Measurements from ENCODE around the gene IFT25. TPM values are rescaled to one million over a fixed set of nuclear protein-coding genes. Genes with fewer than 3 reads are reported as not detected.
"Not testable (repeated sequence)": the region's sequence is repeated elsewhere in the genome, so short reads cannot be mapped to it uniquely, and the experiment has no call there.

Gene IFT25
- polyA plus RNA-seq: 10 to 100 TPM; 12.0 to 30.4 (median 16.1) TPM

GRCh38 chr1:53945433-53946251 lies at the start of gene IFT25:
IFT25 (minus strand) TSS chr1:53945699; CDS start chr1:53940082, 5,617 bp downstream.
- no peak within 1 kb of the TSS for H3K27ac ChIP-seq (ENCODE audit: low read depth, low read length)
- 1% methylated on average over 81 to 90 of the region's 90 CpGs for WGBS, 3 donors

- not testable (repeated sequence) for H3K27ac ChIP-seq (ENCODE audit: low read depth, low read length)
- 75 to 91% (median 87%) methylated on average over 2 of the region's 2 CpGs for WGBS, 3 donors
Observed at GRCh38 chr1:53994516-53994915, 49.0 kb upstream of the IFT25 start.

- WGBS, 3 donors: 75 to 82% (median 79%) methylated on average over 4 of the region's 4 CpGs
- H3K27ac ChIP-seq (ENCODE audit: low read depth, low read length): no peak overlapping the region
Observed at GRCh38 chr1:53992085-53992874, 46.8 kb upstream of the IFT25 start.

GRCh38 chr1:53987880-53988279 lies 42.4 kb upstream of the IFT25 start:
- WGBS, 3 donors: 83 to 88% (median 87%) methylated on average over 2 of the region's 2 CpGs
- no peak overlapping the region for H3K27ac ChIP-seq (ENCODE audit: low read depth, low read length)

GRCh38 chr1:53986458-53986857 lies 41.0 kb upstream of the IFT25 start:
- H3K27ac ChIP-seq (ENCODE audit: low read depth, low read length): no peak overlapping the region

GRCh38 chr1:53984726-53985125 lies 39.2 kb upstream of the IFT25 start:
- H3K27ac ChIP-seq (ENCODE audit: low read depth, low read length): no peak overlapping the region

More at GRCh38 chr1:53986458-53986857, 41.0 kb upstream of the IFT25 start:
- WGBS, 3 donors: 88 to 99% (median 95%) methylated on average over 3 of the region's 3 CpGs

GRCh38 chr1:53982763-53983104 lies 37.2 kb upstream of the IFT25 start:
- H3K27ac ChIP-seq (ENCODE audit: low read depth, low read length): no peak overlapping the region

GRCh38 chr1:53982034-53982762 lies 36.7 kb upstream of the IFT25 start:
- 29 to 40% (median 33%) methylated on average over 20 of the region's 20 CpGs for WGBS, 3 donors
- H3K27ac ChIP-seq (ENCODE audit: low read depth, low read length): no peak overlapping the region

More at GRCh38 chr1:53982763-53983104, 37.2 kb upstream of the IFT25 start:
- WGBS, 3 donors: 31 to 47% (median 41%) methylated on average over 4 of the region's 4 CpGs

- H3K27ac ChIP-seq (ENCODE audit: low read depth, low read length): no peak overlapping the region
- WGBS, 3 donors: 98 to 99% (median 98%) methylated on average over 6 of the region's 6 CpGs
Observed at GRCh38 chr1:53981220-53981619, 35.7 kb upstream of the IFT25 start.

- 84 to 86% (median 85%) methylated on average over 13 of the region's 13 CpGs for WGBS, 3 donors
Observed at GRCh38 chr1:53979712-53980450, 34.4 kb upstream of the IFT25 start.

GRCh38 chr1:53975861-53976260 lies 30.4 kb upstream of the IFT25 start:
- WGBS, 3 donors: 96 to 98% (median 97%) methylated on average over 7 of the region's 7 CpGs
- no peak overlapping the region for H3K27ac ChIP-seq (ENCODE audit: low read depth, low read length)

More at GRCh38 chr1:53979712-53980450, 34.4 kb upstream of the IFT25 start:
- no peak overlapping the region for H3K27ac ChIP-seq (ENCODE audit: low read depth, low read length)

GRCh38 chr1:53971718-53972117 lies 26.2 kb upstream of the IFT25 start:
- H3K27ac ChIP-seq (ENCODE audit: low read depth, low read length): no peak overlapping the region
- 79 to 88% (median 88%) methylated on average over 2 of the region's 2 CpGs for WGBS, 3 donors

- H3K27ac ChIP-seq (ENCODE audit: low read depth, low read length): not testable (repeated sequence)
- 86 to 98% (median 98%) methylated on average over 2 of the region's 2 CpGs for WGBS, 3 donors
Observed at GRCh38 chr1:53969323-53969722, 23.8 kb upstream of the IFT25 start.

GRCh38 chr1:53968125-53968513 lies 22.6 kb upstream of the IFT25 start:
- 52 to 87% (median 86%) methylated on average over 2 of the region's 2 CpGs for WGBS, 3 donors
- no peak overlapping the region for H3K27ac ChIP-seq (ENCODE audit: low read depth, low read length)

- 80 to 91% (median 85%) methylated on average over 7 of the region's 7 CpGs for WGBS, 3 donors
- H3K27ac ChIP-seq (ENCODE audit: low read depth, low read length): no peak overlapping the region
Observed at GRCh38 chr1:53967409-53968124, 22.1 kb upstream of the IFT25 start.

GRCh38 chr1:53966794-53967193 lies 21.3 kb upstream of the IFT25 start:
- 68 to 89% (median 87%) methylated on average over 3 of the region's 3 CpGs for WGBS, 3 donors

GRCh38 chr1:53964109-53964508 lies 18.6 kb upstream of the IFT25 start:
- 53 to 80% (median 58%) methylated on average over 5 of the region's 5 CpGs for WGBS, 3 donors
- no peak overlapping the region for H3K27ac ChIP-seq (ENCODE audit: low read depth, low read length)

More at GRCh38 chr1:53966794-53967193, 21.3 kb upstream of the IFT25 start:
- H3K27ac ChIP-seq (ENCODE audit: low read depth, low read length): no peak overlapping the region

GRCh38 chr1:53963460-53963859 lies 18.0 kb upstream of the IFT25 start:
- WGBS, 3 donors: 74 to 89% (median 75%) methylated on average over 4 of the region's 4 CpGs
- no peak overlapping the region for H3K27ac ChIP-seq (ENCODE audit: low read depth, low read length)

Measured in adipose tissue (tissue), 3 donors.